Measurements from ENCODE around the gene GPN2.

Gene GPN2

GRCh38 chr1:26852701-26853100, 37.4 kb downstream of the GPN2 start:
- no peak overlapping the region for H3K9ac ChIP-seq (ENCODE audit: low read length)
- no peak for TF ChIP-seq EZH2 (optimal IDR thresholded peaks at IDR 0.05; ENCODE audit: low read depth, low read length)
- TF ChIP-seq CTCF (IDR thresholded peaks at IDR 0.05; ENCODE audit: low read length), result no peak
- no peak for TF ChIP-seq EZH2phosphoT487 (IDR thresholded peaks at IDR 0.05; ENCODE audit: low read length)
- H3K9me3 ChIP-seq (replicated peaks; ENCODE audit: insufficient read depth, low read length), result no peaks in the 10 kb centered on the region
- no peaks in the 10 kb centered on the region for H3K4me1 ChIP-seq (ENCODE audit: low read length)
- H3F3A ChIP-seq (ENCODE audit: insufficient read depth, low read length), result no peaks in the 10 kb centered on the region; the same call in 1 of the 2 replicates
- no peaks in the 10 kb centered on the region for H3K27me3 ChIP-seq (replicated peaks; ENCODE audit: insufficient read depth, low read length)
- H3K9me2 ChIP-seq (replicated peaks; ENCODE audit: insufficient read depth, low read length), result no peaks in the 10 kb centered on the region
- H2AFZ ChIP-seq (ENCODE audit: low read length), result no peak overlapping the region
- H3K4me2 ChIP-seq (ENCODE audit: low read depth, low read length), result no peak overlapping the region
- H3K36me3 ChIP-seq (replicated peaks; ENCODE audit: insufficient read depth, low read length), result peaks cover 4% of the 10 kb centered on the region; the same call in 1 of the 2 replicates
- no peaks in the 10 kb centered on the region for H4K20me1 ChIP-seq (ENCODE audit: insufficient read depth, low read length)
- no peak overlapping the region for H3K27ac ChIP-seq (ENCODE audit: low read length)
- H3K4me3 ChIP-seq (ENCODE audit: low read length), result no peak overlapping the region
- DNase-seq, result no peak
- H3K79me2 ChIP-seq (ENCODE audit: low read length), result peaks cover 2% of the 10 kb centered on the region; the same call in 1 of the 2 replicates

- H3K36me3 ChIP-seq (replicated peaks; ENCODE audit: insufficient read depth, low read length), result peaks cover 4% of the 10 kb centered on the region; the same call in 1 of the 2 replicates
- TF ChIP-seq EZH2phosphoT487 (IDR thresholded peaks at IDR 0.05; ENCODE audit: low read length) (no peak), CTCF (IDR thresholded peaks at IDR 0.05; ENCODE audit: low read length) (peak; percentile 10; the same call in 1 of the 2 replicates)
- H3K9me3 ChIP-seq (replicated peaks; ENCODE audit: insufficient read depth, low read length), result no peaks in the 10 kb centered on the region
- no peak overlapping the region for H3K4me2 ChIP-seq (ENCODE audit: low read depth, low read length)
- H3K27ac ChIP-seq (ENCODE audit: low read length), result no peak overlapping the region
- no peaks in the 10 kb centered on the region for H3K27me3 ChIP-seq (replicated peaks; ENCODE audit: insufficient read depth, low read length)
- no peak overlapping the region for H2AFZ ChIP-seq (ENCODE audit: low read length)
- no peak overlapping the region for H3K9ac ChIP-seq (ENCODE audit: low read length)
- H4K20me1 ChIP-seq (ENCODE audit: insufficient read depth, low read length), result no peaks in the 10 kb centered on the region
- peaks cover 3% of the 10 kb centered on the region; the same call in 1 of the 2 replicates for H3K79me2 ChIP-seq (ENCODE audit: low read length)
- H3K9me2 ChIP-seq (replicated peaks; ENCODE audit: insufficient read depth, low read length), result no peaks in the 10 kb centered on the region
- H3K4me3 ChIP-seq (ENCODE audit: low read length), result no peak overlapping the region
- no peaks in the 10 kb centered on the region for H3F3A ChIP-seq (ENCODE audit: insufficient read depth, low read length)
- H3K4me1 ChIP-seq (ENCODE audit: low read length), result no peaks in the 10 kb centered on the region
- no peak for DNase-seq
Observed at GRCh38 chr1:26851106-26851684, 38.9 kb downstream of the GPN2 start.

DNA sequence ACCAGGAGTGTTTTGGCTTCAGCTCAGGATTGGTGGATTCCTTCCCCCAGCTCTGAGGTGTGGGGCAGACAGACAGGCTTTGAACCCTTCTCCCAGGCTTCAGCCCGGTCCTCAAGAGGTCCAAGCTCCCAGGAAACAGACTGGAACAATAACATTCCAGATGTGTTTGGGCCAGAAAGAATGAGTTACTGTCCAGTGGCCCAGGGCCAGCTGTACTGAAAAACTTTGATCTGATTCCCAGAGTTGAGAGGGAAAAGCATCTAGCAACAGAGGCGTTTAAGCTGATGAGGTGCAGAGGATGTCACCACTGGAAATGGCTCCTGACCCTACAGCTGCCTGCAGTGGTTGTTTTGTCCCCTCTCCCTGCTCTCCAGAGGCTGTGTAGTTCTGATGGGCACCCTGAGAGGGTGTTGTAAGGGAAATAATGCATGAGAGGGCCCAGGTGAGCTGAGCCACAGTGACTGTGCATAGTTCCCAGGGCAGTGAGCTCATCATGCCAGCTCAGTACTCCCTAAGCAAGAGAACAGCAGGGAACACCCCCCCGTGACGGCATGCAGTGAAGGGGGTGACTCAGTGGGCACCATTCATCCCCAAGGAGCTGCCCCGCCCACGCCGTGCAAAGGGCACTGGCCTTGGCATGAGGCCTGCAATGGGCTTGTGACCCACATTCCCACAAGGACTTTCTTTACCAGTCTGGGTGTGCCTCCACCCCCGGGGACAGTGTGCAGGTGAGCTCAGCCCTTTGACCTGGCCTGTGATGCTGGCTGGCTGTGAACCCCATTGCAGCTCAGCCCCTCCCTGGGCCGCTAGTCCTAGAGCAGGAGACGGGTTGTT, 40.9 kb downstream of the GPN2 start:
- H2AFZ ChIP-seq (ENCODE audit: low read length), result no peak overlapping the region
- no peaks in the 10 kb centered on the region for H3K9me2 ChIP-seq (replicated peaks; ENCODE audit: insufficient read depth, low read length)
- H3K4me1 ChIP-seq (ENCODE audit: low read length), result no peaks in the 10 kb centered on the region
- no peaks in the 10 kb centered on the region for H4K20me1 ChIP-seq (ENCODE audit: insufficient read depth, low read length)
- H3K27me3 ChIP-seq (replicated peaks; ENCODE audit: insufficient read depth, low read length), result no peaks in the 10 kb centered on the region
- H3K9ac ChIP-seq (ENCODE audit: low read length), result no peak overlapping the region
- peaks cover 18% of the 10 kb centered on the region for H3K79me2 ChIP-seq (ENCODE audit: low read length)
- no peak overlapping the region for H3K27ac ChIP-seq (ENCODE audit: low read length)
- TF ChIP-seq EZH2phosphoT487 (IDR thresholded peaks at IDR 0.05; ENCODE audit: low read length) (no peak), EZH2 (optimal IDR thresholded peaks at IDR 0.05; ENCODE audit: low read depth, low read length) (no peak), CTCF (IDR thresholded peaks at IDR 0.05; ENCODE audit: low read length) (no peak)
- H3K4me2 ChIP-seq (ENCODE audit: low read depth, low read length), result no peak overlapping the region
- no peaks in the 10 kb centered on the region for H3F3A ChIP-seq (ENCODE audit: insufficient read depth, low read length)
- H3K36me3 ChIP-seq (replicated peaks; ENCODE audit: insufficient read depth, low read length), result peaks cover 4% of the 10 kb centered on the region; the same call in 1 of the 2 replicates
- H3K9me3 ChIP-seq (replicated peaks; ENCODE audit: insufficient read depth, low read length), result no peaks in the 10 kb centered on the region
- H3K4me3 ChIP-seq (ENCODE audit: low read length), result no peak overlapping the region
- no peak for DNase-seq
